HepG2 (cell line): Measurements from ENCODE around the gene ZNF630. TPM values are rescaled to one million over a fixed set of nuclear protein-coding genes. Genes with fewer than 3 reads are reported as not detected.
A peak's percentile ranks its signal among the peaks of the same experiment; 100 is the strongest.

Source experiments
- ATAC-seq: fragments of 200-7000 bp; cut with Tn5 transposase; 3 replicates; pipeline ENCODE4 v1.9.1; 2020; ENCODE audit warnings: mild to moderate bottlenecking, moderate library complexity
- BruUV-seq: library from RNA; stranded (reverse); fragments of 400-500 nt; replicated peaks from 2 replicates; lab custom pipeline; 2021; lab: Mats Ljungman, UMichigan
- CTCF ChIA-PET: fragments of 300-600 bp; formaldehyde crosslinking; extraction: SDS; loops from one replicate; lab custom pipeline; 2021; ENCODE audit warnings: low total read pairs, inconsistent platforms, low intra/inter-chr PET ratio; lab: Yijun Ruan, JAX
- POLR2A ChIA-PET: fragments of 350-600 bp; sonication (Branson Sonifier 250); formaldehyde crosslinking; loops from one replicate; lab custom pipeline; 2020; ENCODE audit warnings: antibody characterized with exemption, inconsistent platforms; lab: Yijun Ruan, JAX
- DNase-seq: peaks from one replicate; pipeline ENCODE4 v3.0.0-alpha.2; 2015; ENCODE audit warnings: low spot score
- FAIRE-seq: peaks from 3 replicates; lab custom pipeline; 2011; peaks lifted over from hg19 to GRCh38; lab: Jason Lieb, UNC
- H2AFZ ChIP-seq: one replicate; pipeline ENCODE4 v1.6.1; 2011; ENCODE audit warnings: low read length, inconsistent platforms
- H3K27ac ChIP-seq: fragments of 300-600 bp; 3 replicates; pipeline ENCODE4 v1.8.0; 2011; ENCODE audit warnings: mixed run types, mild to moderate bottlenecking, mixed read lengths, low read length, inconsistent platforms; ENCODE audit not compliant: insufficient read depth; ENCODE audit errors: extremely low read length
- H3K27me3 ChIP-seq, 2 experiments: fragments of 200-600 bp in 1 of 2; 2 replicates in 1 of 2; 3 replicates in 1 of 2; pipeline versions ENCODE4 v1.6.0 to v1.8.0; 2011; ENCODE audit warnings: low read length in 2 of 2, mild to moderate bottlenecking in 2 of 2, moderate library complexity in 2 of 2, inconsistent platforms in 1 of 2; ENCODE audit not compliant: insufficient read depth in 2 of 2, control insufficient read depth in 1 of 2
- H3K36me3 ChIP-seq, 2 experiments: fragments of 200-600 bp in 1 of 2; replicated peaks in 1 of 2; 2 replicates in 1 of 2; 3 replicates in 1 of 2; pipeline versions ENCODE4 v1.5.1 to v1.8.0; 2011; ENCODE audit warnings: low read length in 2 of 2, inconsistent platforms in 1 of 2; ENCODE audit not compliant: insufficient read depth in 2 of 2, control insufficient read depth in 1 of 2
- H3K4me1 ChIP-seq: 2 replicates; pipeline ENCODE4 v1.5.1; 2012; ENCODE audit warnings: low read length, inconsistent platforms; ENCODE audit not compliant: insufficient read depth
- H3K4me2 ChIP-seq: 2 replicates; pipeline ENCODE4 v1.6.0; 2011; ENCODE audit warnings: low read depth, low read length, inconsistent platforms
- H3K4me3 ChIP-seq, 3 experiments: fragments of 200-600 bp in 1 of 3; sonication (generic), shearing (Covaris generic) in 1 of 3; replicated peaks in 1 of 3; 2 replicates each; pipeline ENCODE4 v1.5.1; 2011 to 2016; ENCODE audit warnings: low read length in 3 of 3, inconsistent platforms in 2 of 3, low read depth in 2 of 3, mild to moderate bottlenecking in 2 of 3, control low read depth in 1 of 3, mixed read lengths in 1 of 3; ENCODE audit not compliant: insufficient read depth in 1 of 3
- H3K79me2 ChIP-seq: one replicate; pipeline ENCODE4 v1.6.1; 2011; ENCODE audit warnings: low read length, inconsistent platforms; ENCODE audit not compliant: insufficient read depth
- H3K9ac ChIP-seq: 2 replicates; pipeline ENCODE4 v1.6.0; 2011; ENCODE audit warnings: mild to moderate bottlenecking, low read depth, low read length, inconsistent platforms; ENCODE audit not compliant: insufficient read depth
- H3K9me3 ChIP-seq: 2 replicates; pipeline ENCODE4 v1.5.1; 2012; ENCODE audit warnings: mild to moderate bottlenecking, low read length
- H4K20me1 ChIP-seq: 2 replicates; pipeline ENCODE4 v1.6.0; 2011; ENCODE audit warnings: inconsistent platforms, mild to moderate bottlenecking, low read length, moderate library complexity; ENCODE audit not compliant: insufficient read depth
- ATF1 ChIP-seq: IDR thresholded peaks from 2 replicates; pipeline ENCODE4 v1.6.1; 2016; ENCODE audit warnings: mild to moderate bottlenecking, control low read depth
- ATF4 ChIP-seq, 2 experiments: fragments of 450-650 bp in 1 of 2; sonication (generic) in 1 of 2; formaldehyde crosslinking; IDR thresholded peaks; 2 replicates each; pipeline versions ENCODE4 v1.5.0 to v1.8.0; 2020 to 2022; ENCODE audit warnings: mild to moderate bottlenecking in 1 of 2, missing genetic modification reagents in 1 of 2
- CEBPB ChIP-seq: IDR thresholded peaks from 2 replicates; pipeline ENCODE4 v1.6.1; 2011; ENCODE audit warnings: low read depth, low read length, improper control_type of control experiment, borderline replicate concordance
- GTF3A ChIP-seq: sonication (generic); formaldehyde crosslinking; conservative IDR thresholded peaks from 2 replicates; pipeline ENCODE4 v1.4.0; 2020; ENCODE audit warnings: mild to moderate bottlenecking, missing genetic modification reagents
- NR2F2 ChIP-seq: IDR thresholded peaks from 2 replicates; pipeline ENCODE4 v1.6.1; 2012; ENCODE audit warnings: low read depth, inconsistent platforms, borderline replicate concordance
- SOX13 ChIP-seq, 3 experiments: fragments of 450-650 bp in 1 of 3; sonication (generic) in 1 of 3; formaldehyde crosslinking in 1 of 3; IDR thresholded peaks in 2 of 3; conservative IDR thresholded peaks in 1 of 3; 2 replicates each; pipeline versions ENCODE4 v1.5.0 to v1.6.1; 2016 to 2020; ENCODE audit warnings: antibody characterized with exemption in 1 of 3, mild to moderate bottlenecking in 1 of 3, missing compliant biosample characterization in 1 of 3, missing genetic modification reagents in 1 of 3, moderate library complexity in 1 of 3
- SOX5 ChIP-seq: IDR thresholded peaks from 2 replicates; pipeline ENCODE4 v1.6.1; 2016; ENCODE audit warnings: borderline replicate concordance
- SOX6 ChIP-seq, 2 experiments: fragments of 450-650 bp in 1 of 2; sonication (generic) in 1 of 2; formaldehyde crosslinking in 1 of 2; IDR thresholded peaks; 2 replicates each; pipeline versions ENCODE4 v1.4.0 to v1.6.1; 2017 to 2020; ENCODE audit warnings: antibody characterized with exemption in 1 of 2, mild to moderate bottlenecking in 1 of 2, missing genetic modification reagents in 1 of 2
- SRF ChIP-seq: IDR thresholded peaks from 2 replicates; pipeline ENCODE4 v1.6.1; 2011; ENCODE audit warnings: mild to moderate bottlenecking, low read depth, low read length, moderate library complexity
- SUZ12 ChIP-seq: fragments of 150-350 bp; IDR thresholded peaks from 2 replicates; pipeline ENCODE4 v1.6.1; 2014; ENCODE audit warnings: low read depth, low read length
- ZNF646 ChIP-seq: sonication (generic); formaldehyde crosslinking; IDR thresholded peaks from 2 replicates; pipeline ENCODE4 v1.9.0; 2021; ENCODE audit warnings: mild to moderate bottlenecking, missing genetic modification reagents
- in situ Hi-C: cut with HindIII; loops from 2 replicates; pipeline ENCODE4 v1.10.0; 2017; ENCODE audit warnings: low pct_unique_long_range_greater_than_20kb; ENCODE audit not compliant: extremely low pct_ligation_motif_present
- intact Hi-C: fragments of 100-400 bp; cut with micrococcal nuclease; formaldehyde crosslinking; loops from one replicate; pipeline ENCODE4 v1.10.0; 2022; ENCODE audit not compliant: unreplicated experiment
- polyA plus RNA-seq, 8 experiments: library from polyadenylated mRNA; depleted of rRNA in 3 of 8; stranded (reverse) in 7 of 8; unstranded in 1 of 8; fragments of >200 nt; fragmentation: Illumina TruSeq in 4 of 8; extraction: Trizol in 4 of 8; gene quantifications; 2 replicates each; pipeline versions ENCODE4 v1.2.1 to v1.2.3, GENCODE V29; 2011 to 2016; ENCODE audit warnings: low read depth in 4 of 8, missing spikeins in 1 of 8, mixed read lengths in 1 of 8; ENCODE audit not compliant: insufficient read depth in 1 of 8
- total RNA-seq, 5 experiments: library from RNA; depleted of rRNA; stranded (reverse); fragments of >200 nt; fragmentation: Illumina TruSeq; extraction: Trizol; gene quantifications; 2 replicates each; pipeline ENCODE4 v1.2.3, GENCODE V29; 2016; ENCODE audit warnings: low read depth in 1 of 5

ZNF630 gene
- total and polyA plus RNA-seq, 2 of the 13 experiments (the other 11 are each of a cell fraction or from before 2014, with no cell fraction given): not detected

GRCh38 chrX:48086082-48086481 lies 14.6 kb upstream of the ZNF630 start:
- CTCF ChIA-PET: no interaction called here

More at GRCh38 chrX:48086082-48086481, 14.6 kb upstream of the ZNF630 start:
- Histone ChIP-seq H3K36me3 (no peaks in the 10 kb centered on the region), H3K4me2 (no peak overlapping the region), H3K9me3 (no peaks in the 10 kb centered on the region), H3K27me3 (no peaks in the 10 kb centered on the region), H3K4me1 (0 out of 2 replicates have a peak, but pooled peaks cover 6% of the 10 kb centered on the region), H3K9ac (no peak overlapping the region), H3K4me3 (no peak overlapping the region), H4K20me1 (no peaks in the 10 kb centered on the region), H3K27ac (no peak overlapping the region), H3K79me2 (no peaks in the 10 kb centered on the region), H2AFZ (no peak overlapping the region)
- intact Hi-C loops: loop anchor here (10.0 kb wide), 1 partner anchor 409 kb away; no protein-coding TSS in a partner anchor
- no TSS peak for BruUV-seq
- FAIRE-seq (no peak), DNase-seq (peak; percentile 27), ATAC-seq (no peak; the same call in 1 of the 3 replicates)
- TF ChIP-seq SUZ12: no peak
- peak; percentile 66; the same call in 1 of the 2 replicates for TF ChIP-seq SRF
- TF ChIP-seq SOX13 (IDR thresholded peaks at IDR 0.05): no peak
- peak in 1 of 2 experiments; percentile 84; a peak in 2 of 4 replicates for TF ChIP-seq SOX13 (CRISPR knock-in tag; conservative IDR thresholded peaks at IDR 0.05 in 1 of 2, IDR thresholded peaks at IDR 0.05 in 1 of 2)
- peak; percentile 85; the same call in 1 of the 2 replicates for TF ChIP-seq SOX5 (CRISPR knock-in tag)
- no peak for TF ChIP-seq ZNF646 (CRISPR knock-in tag)
- no peak for TF ChIP-seq ATF1 (CRISPR knock-in tag)
- TF ChIP-seq ATF4 (CRISPR knock-in tag; IDR thresholded peaks at IDR 0.05): peak in 1 of 2 experiments; percentile 86; a peak in 2 of 4 replicates
- no peak for TF ChIP-seq NR2F2
- TF ChIP-seq SOX6 (IDR thresholded peaks at IDR 0.05): no peak
- peak; percentile 33; the same call in 1 of the 2 replicates for TF ChIP-seq SOX6 (CRISPR knock-in tag; IDR thresholded peaks at IDR 0.05)
- TF ChIP-seq CEBPB: peak; percentile 64; the same call in 1 of the 2 replicates
- no peak for TF ChIP-seq GTF3A (CRISPR knock-in tag)
- in situ Hi-C loops: no loop called here
- POLR2A ChIA-PET: interaction anchor here (0.6 kb wide), 1 partner anchor 453 kb away, joined by 3 read pairs; the partner anchor contains the start of gene TBC1D25
